H4 (cell line): ENCODE data around the gene TCHP. TPM values are rescaled to one million over a fixed set of nuclear protein-coding genes. Genes with fewer than 3 reads are reported as not detected.
"Not testable (repeated sequence)": the region's sequence is repeated elsewhere in the genome, so short reads cannot be mapped to it uniquely, and the experiment has no call there.

Source experiments
- DNase-seq: peaks from one replicate; pipeline ENCODE4 v3.0.0-alpha.2; 2015; ENCODE audit warnings: low spot score
- total RNA-seq: library from RNA; depleted of rRNA; stranded (reverse); fragments of >200 nt; shearing (Covaris generic); gene quantifications from 2 replicates; pipeline ENCODE4 v1.2.3, GENCODE V29; 2014

The TCHP gene
- total RNA-seq, 1 experiment from 2014 or later: 10.9 TPM

DNA sequence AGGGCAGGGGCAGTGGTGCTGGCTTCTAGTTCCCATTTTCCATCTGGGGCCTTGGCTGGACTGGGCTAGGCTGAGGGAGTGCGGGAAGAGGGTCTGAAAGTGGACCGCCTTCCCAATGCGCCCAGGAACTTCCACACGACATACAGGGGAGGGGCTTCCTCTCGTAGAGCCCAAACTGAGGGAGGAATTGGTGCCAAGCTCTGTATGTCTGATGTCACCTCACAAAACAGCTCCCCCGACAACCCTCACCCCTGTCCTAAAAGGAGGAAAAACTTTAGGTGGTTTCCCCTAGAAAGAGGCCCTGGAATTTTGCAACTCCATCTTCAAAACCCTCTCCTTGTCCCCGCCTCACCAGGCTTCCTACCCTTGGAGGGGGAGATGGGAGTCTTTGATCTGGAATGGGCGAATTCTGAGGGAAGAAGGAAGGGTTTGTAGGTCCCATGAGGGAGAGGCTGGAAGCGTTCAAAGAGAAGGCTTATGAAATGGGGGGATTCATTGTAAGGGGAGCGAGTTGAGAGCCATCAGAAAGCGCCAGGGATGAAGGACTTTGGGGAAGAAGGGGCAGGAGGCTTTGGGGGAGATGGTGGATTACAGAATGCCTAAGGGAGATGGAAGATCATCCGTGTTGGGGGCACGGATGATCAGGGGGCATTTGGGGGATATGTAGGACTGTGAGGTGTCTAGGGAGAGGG is 20.6 kb upstream of the TCHP start:
- no peak for DNase-seq

DNA sequence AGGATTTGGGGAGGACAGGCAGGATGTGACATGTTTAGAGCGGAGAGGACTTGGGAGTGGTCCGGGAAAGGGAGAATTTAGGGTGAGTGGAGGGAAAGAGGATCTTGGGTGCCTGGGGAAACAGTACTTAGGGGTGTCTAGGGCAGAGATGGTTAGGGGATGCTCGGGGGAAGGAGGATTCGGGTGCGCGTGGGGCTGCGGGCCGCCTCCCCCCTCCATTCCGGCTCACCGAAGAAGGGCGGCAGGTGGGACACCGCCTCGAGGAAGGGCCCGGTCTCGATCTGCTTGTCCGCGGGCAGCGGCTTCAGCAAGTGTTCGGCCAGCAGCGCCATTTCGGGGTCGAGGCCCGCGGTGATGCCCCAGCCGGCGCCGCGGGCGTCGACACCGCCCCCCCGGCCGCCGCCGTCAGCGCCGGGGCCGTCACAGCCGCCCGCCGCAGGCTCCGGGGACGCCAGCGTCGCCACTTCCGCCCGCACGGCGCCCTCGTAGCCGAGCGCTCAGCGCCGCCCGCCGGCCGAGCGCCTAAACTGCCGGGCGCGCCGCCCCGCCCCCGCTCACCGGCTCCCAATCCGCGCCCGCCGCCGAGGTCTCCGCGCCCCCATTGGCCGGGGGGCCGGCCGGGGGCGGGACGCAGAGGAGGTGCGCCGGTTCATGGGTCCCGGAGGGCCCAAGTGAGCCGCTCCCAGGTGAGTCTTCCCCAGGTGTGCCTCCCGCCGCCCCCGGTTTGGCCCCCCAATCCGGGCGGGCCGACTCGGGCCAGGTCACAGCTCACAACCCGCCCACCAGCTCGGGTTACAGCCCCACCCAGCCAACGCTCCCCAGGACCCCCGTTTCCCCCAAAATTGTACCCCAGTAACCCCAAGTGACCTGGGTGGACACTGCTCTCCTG is 19.8 kb upstream of the TCHP start, which contains the start of gene GLTP:
GLTP (minus strand) TSS at position 499 of the 889 bp plus-strand sequence; CDS start at position 332, 167 bp downstream.
- peak; percentile 58 for DNase-seq

DNA sequence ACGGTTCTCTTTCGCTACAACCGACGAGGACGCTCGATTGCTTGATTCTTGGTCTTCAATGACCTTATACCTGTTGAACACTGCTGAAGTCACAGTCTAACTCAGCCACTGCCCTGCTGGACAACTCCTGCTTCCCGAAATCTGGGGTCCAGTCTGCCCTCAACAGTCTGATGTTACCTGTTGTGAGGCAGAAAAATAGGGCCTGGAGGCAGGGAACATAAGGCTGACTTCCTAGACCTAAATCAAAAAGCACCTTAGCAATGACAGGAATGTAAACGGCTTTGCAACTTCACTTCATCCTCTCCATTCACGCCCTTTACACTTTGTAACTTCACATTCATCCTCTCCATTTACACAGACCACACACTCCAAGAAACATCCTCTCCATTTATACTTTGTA is 19.1 kb upstream of the TCHP start:
- no peak for DNase-seq

DNA sequence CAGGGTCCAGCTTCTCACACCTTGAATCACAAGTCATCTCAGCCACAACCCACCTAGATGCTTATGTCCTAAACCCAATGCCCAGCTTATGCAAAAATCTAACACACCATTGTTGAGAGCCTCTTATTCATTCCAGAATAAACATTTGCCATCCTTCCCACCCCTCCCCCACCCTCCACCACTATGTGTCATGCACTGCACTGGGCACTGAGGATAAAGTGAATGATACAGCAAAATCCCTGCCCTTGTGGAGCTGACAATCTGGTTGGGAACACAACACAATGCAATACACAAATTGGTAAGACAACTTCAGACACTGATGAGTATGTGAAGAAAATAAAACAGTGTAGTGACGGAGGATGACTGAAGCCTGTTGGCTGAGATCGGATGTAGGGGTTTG is 18.3 kb upstream of the TCHP start:
- no peak for DNase-seq

DNA sequence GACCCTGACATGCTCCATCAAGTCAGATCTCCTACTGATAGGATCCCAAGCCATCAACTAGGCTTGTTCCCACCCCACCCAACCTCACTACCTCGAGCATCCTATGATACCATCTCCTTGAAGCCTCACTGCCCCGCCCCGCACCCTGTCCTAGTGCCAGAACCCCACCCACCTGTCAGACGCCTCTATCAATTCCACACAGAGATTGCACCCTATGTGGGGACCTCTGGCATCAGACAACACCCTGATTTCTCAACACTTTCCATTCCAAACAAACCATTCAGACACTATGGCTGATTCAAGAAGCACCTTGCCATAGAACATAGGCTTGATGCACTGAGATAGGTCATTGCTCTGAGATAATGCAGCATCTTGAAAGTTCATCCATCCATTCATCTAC is 16.6 kb upstream of the TCHP start:
- no peak for DNase-seq

DNA sequence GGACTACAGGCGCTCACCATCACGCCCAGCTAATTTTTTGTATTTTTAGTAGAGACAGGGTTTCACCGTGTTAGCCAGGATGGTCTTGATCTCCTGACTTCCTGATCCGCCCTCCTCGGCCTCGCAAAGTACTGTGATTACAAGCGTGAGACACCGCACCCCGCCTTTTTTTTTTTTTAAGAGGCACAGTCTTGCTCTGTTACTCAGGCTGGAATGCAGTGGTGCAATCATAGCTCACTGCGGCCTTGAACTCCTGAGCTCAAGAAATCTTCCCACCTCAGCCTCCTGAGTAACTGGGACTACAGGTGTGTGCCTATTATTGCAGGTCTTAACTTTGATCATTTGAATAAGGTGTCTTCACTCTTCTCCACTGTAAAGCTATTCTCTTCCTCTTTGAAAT is 14.5 kb upstream of the TCHP start:
- no peak for DNase-seq

DNA sequence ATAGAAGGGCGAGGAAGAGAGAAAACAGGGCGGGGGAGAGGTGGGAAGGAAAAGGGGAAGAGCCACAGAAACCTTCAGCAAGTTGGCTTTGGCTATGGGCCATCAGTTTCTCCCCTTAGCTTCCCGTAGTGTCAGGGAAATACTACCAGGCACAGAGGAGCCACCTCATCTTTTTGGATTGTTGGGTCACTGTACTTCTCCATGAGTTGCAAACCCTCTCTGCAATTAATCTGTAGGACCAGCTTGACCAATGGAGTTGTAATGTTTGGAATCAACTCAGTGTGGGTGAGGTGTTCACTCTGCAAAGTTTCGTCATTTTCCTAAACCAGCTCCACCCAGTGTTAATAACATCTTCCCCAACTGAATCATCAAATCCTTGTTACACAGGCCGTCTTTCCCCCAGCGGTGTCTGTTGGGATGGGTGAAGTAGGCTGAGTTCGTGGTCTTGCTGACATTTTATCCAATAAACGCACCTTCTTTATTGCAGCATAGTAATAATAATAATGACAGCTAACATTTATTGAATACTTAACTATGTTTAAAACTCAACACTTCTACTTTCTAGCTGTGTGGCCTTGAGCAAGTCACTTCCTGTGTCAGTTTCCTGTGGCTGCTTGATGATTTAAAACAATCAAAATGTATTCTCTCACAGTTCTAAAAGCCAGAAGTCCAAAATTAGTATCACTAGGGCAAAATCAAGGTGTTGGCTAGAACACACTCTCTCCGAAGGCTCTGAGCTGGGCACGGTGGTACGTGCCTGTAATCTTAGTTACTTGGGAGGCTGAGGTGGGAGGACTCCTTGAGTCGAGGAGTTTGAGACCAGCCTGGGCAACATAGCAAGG is 11.7 kb upstream of the TCHP start:
- peak; percentile 38 for DNase-seq

DNA sequence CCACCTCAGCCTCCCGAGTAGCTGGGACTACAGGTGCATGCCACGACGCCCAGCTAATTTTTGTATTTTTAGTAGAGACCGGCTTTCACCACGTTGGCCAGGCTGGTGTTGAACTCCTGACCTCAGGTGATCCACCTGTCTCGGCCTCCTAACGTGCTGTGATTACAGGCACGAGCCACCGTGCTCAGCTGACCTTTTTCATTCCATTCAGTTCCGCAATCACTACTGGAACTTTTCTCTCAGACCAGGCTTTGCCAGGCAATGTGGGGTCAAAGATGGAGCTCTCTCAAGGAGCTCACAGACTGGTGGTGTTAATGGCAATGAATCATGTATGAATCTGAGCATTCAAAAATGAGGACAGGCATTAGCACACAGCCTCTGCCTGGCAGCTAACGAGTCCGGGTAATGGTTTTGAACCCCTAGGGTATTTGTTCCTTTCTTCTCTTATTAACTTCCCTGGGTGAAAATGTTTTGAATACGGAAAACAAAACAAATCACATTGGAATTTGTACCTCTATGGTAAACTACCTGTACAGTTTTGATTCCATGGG is 9.4 kb upstream of the TCHP start:
- DNase-seq: no peak

DNA sequence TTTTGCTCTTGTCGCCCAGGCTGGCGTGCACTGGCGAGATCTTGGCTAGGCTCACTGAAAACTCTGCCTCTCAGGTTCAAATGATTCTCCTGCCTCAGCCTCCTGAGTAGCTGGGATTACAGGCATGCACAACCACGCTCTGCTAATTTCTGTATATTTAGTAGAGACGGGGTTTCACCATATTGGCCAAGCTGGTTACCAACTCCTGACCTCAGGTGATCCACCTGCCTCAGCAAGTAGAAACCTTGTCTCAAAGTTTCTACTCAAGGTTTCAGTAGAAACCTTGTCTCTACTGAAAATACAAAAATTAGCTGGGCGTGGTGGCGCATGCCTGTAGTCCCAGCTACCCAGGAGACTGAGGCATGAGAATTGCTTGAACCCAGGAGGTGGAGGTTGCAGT is 8.3 kb upstream of the TCHP start:
- DNase-seq: not testable (repeated sequence)

DNA sequence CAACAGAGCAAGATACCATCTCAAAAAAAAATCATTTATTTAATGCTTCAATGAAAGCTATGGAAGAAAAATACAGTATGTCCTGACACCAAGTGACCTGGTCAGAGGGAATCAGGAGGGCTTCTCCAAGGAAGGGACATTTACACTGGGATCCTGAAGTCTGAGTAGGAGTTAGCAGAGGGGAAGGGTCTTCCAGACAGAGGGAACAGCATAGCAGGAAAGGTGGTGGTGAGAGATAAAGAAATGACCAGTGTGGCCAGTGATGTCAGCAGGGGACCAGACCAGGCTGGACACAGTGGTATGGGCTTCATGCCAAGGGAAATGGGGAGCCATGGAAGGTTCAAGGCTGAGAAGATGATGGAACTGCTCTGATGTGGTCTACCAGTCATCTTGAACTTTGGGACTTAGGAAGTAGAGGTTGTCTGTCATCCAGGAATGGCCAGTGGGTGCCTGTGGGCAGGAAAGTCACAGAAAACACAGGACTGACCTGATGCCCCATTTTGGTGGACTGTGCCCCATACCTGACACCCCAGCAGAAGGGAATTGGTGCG is 7.8 kb upstream of the TCHP start:
- DNase-seq: no peak

DNA sequence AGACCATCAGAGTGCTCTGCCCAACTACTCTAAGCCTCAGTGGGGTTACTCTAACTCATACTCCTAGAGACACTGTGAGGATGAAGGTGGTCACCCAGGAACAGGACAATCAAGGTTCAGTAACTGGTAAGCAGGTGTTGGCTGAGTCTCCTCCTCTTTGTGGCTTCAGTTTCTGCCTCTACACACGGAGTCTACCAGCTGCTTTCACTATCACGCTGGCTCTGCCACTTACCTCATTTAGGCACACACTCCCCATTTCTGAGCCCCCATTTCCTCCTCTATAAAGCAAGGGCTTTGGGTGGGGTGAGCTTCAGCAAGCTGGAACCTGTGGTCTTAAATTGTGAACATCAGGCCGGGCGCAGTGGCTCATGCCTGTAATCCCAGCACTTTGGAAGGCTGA is 7.3 kb upstream of the TCHP start:
- no peak for DNase-seq

DNA sequence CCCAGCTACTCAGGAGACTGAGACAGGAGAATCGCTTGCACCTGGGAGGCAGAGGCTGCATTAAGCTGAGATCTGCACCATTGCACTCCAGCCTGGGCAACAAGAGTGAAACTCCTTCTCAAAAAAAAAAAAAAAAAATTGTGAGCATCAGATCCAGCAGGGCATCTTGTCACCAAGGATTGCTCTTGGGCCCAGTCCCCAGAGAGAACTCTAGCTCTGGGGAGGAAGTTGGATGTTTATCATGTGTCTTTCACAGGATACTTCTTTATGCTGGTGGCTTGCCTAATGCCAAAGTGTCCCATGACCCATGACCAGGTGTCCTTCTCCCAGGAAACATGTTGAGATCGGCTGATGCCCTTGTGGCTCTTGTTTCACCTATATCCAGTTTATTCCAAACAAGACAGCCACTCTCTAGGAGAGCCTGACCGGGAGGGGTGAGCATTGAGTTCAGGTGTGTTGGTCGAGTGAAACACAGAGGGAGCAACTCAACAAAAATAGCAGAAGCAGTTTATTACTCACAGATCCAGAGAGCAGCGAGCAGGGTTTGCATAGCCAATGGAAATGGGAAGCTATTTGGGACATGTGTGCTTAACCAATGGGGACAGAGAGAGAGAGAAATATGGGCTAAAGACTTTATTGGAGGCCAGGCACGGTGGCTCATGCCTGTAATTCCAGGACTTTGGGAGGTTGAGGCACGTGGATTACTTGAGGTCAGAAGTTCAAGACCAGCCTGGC is 6.6 kb upstream of the TCHP start:
- DNase-seq: no peak

DNA sequence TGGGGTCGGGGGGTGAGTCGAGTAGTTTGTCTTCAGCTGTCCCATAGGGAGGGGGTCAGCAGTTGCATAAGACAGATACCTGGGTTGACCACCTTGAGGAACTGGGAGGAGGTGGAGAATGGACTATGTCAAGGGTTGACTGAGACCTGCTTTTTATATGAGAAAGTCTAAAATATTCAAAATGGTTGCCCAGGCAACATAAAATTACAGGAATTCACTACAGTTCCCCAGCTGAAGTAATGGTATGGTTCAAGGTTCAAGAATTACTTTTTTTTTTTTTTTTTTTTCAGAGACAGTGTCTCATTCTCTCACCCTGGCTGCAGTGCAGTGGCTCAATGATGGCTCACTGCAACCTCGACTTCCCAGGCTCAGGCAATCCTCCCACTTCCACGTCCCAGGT is 5.1 kb upstream of the TCHP start:
- DNase-seq: no peak

DNA sequence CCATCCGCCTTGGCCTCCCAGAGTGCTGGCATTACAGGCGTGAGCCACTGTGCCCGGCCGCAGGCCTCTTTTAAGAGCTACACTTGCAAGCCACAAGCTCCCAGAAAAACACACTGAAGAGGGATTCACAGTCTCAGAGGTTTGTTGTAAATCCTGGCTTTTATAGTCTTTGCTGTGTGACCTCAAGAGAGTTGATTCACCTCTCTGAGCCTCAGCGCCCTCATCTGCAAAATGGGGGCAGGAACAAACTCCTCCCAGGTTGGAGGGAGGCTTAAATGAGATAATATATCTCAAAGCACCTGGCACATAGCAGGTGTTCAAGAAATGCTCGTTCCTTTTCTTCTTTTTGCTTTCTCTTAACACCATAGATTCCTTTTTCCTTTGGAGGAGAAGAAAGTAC is 3.9 kb upstream of the TCHP start:
- no peak for DNase-seq

DNA sequence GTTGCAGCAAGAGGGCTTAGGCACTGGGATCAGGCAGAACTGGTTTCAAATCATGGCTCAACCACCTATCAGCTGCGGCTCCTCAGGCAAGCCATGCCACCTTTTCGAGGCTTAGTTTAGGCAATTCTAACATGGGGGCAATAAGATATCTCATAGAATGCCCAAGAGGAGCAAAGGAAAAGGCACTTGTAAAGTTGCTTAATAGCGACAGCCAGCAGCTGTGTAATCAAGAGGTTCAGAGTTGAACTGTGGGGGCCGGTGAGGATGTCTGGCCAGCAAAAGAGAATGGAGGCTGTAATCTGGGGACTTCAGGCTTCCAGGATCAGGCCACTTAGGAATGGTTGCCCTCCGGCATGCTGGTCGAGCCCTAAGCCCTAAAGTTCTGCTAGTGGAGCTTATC is 3.0 kb upstream of the TCHP start:
- no peak for DNase-seq

DNA sequence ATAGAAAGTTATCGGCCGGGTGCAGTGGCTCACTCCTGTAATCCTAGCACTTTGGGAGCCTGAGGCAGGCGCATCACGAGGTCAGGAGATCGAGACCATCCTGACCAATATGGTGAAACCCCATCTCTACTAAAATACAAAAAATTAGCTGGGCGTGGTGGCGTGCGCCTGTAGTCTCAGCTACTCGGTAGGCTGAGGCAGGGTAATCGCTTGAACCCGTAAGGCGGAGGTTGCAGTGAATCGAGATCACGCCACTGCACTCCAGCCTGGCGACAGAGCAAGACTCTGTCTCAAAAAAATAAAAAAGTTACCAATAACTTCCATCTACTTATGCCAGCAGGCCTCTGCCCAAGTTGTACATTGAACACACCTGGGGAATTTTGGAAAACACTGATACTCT is 729 bp upstream of the TCHP start:
- not testable (repeated sequence) for DNase-seq

DNA sequence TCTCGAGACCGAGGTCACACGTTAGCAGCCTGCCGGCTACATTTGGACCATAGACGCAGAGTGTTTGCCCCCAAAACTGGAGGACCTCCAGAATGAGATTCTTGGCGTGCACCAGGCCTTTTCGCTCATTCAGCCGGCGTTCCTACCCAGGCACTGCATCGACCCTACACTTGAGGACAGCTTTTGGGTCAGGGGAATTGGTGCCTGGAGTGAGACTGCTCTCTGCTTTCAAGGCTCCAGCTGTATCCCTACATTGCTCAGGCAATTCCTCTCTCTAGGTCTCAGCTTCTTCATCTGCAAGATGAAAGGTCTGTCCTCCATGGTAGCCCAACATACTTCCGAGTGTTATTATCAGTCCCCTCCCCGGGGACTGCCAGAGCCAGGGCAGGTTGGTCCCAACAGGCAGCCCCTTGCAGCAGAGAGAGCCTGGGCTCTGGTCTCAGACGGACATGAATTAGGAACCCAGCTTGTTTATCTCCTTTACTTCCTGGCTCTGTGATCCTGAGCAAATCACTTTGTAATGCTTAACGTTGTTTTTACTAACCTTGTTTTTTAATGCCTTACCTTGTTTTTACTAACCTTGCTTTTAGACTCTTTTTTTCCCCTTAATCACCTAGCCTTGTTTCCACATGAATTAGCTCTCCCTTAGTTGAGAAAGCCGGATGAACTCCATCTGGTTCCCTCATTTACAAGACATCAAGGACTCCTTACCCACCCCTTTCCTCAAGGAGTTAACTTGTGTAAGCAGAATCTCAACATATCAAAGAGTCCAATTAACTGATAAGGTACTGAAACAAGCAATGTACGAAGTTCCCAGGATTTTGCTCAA is 892 bp downstream of the TCHP start:
- DNase-seq: no peak

DNA sequence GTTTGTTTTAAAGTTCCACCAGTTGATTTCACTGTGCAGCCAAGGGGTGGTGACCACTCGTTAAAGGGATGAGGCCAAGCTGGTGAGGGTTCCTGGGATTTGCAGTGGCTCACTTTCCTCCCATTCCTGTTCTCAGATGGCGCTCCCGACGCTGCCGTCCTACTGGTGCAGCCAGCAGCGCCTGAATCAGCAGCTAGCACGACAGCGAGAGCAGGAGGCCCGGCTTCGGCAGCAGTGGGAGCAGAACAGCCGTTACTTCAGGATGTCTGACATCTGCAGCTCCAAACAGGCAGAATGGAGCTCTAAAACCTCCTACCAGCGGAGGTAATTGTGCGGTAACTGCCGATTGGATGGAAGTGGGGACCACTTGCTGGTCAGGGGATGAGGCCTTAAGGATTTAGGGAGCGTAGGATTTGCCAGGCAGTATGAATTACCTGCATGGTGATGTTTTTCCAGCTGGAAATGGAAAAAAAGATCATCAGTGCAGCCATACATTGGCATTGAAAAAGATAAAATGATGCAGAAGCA is 2.9 kb downstream of the TCHP start:
- DNase-seq: no peak

DNA sequence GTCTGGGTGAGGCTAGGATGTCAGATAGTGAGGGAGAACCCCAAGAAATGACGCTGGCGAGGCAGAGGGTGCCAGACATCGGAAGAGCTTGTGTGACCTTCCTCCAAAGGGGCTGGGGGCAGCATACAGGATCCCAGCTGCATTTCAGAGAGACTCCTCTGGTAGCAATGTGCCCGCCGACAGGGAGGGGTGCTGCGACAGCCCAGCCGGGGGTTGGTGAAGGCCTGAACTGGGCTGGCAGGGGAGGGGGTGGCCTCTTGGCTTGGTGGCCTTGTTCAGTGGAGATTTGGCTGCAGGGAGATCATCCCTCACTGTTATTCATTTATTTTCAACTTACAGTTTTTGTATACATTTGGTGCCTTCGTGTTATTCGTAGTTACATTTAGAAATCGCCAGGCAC is 5.2 kb downstream of the TCHP start:
- no peak for DNase-seq
